ENCODE measurements around the gene PGD.
A peak's percentile ranks its signal among the peaks of the same experiment; 100 is the strongest.

PGD gene

GRCh38 chr1:10388387-10388715, 10.5 kb upstream of the PGD start:
- TF ChIP-seq EZH2 (IDR thresholded peaks at IDR 0.05; ENCODE audit: borderline replicate concordance, low read depth, low read length, severe bottlenecking) = no peak
- TF ChIP-seq, protein P1, sequence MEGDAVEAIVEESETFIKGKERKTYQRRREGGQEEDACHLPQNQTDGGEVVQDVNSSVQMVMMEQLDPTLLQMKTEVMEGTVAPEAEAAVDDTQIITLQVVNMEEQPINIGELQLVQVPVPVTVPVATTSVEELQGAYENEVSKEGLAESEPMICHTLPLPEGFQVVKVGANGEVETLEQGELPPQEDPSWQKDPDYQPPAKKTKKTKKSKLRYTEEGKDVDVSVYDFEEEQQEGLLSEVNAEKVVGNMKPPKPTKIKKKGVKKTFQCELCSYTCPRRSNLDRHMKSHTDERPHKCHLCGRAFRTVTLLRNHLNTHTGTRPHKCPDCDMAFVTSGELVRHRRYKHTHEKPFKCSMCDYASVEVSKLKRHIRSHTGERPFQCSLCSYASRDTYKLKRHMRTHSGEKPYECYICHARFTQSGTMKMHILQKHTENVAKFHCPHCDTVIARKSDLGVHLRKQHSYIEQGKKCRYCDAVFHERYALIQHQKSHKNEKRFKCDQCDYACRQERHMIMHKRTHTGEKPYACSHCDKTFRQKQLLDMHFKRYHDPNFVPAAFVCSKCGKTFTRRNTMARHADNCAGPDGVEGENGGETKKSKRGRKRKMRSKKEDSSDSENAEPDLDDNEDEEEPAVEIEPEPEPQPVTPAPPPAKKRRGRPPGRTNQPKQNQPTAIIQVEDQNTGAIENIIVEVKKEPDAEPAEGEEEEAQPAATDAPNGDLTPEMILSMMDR (IDR thresholded peaks at IDR 0.05; ENCODE audit: borderline replicate concordance, extremely low read depth, low read length, poor library complexity, severe bottlenecking) = no peak
- Histone ChIP-seq H2AFZ (ENCODE audit: low read depth, low read length) (peak overlapping the region; percentile 67), H3K79me2 (ENCODE audit: insufficient read depth, low read length) (no peaks in the 10 kb centered on the region), H3K9me3 (ENCODE audit: insufficient read depth, low read length, severe bottlenecking) (no peaks in the 10 kb centered on the region), H3K4me2 (ENCODE audit: insufficient read depth, low read length) (peak overlapping the region; percentile 66; the same call in 1 of the 2 replicates), H3K27ac (ENCODE audit: low read length) (peak overlapping the region; percentile 72), H3K4me1 (ENCODE audit: insufficient read depth, low read length) (peaks cover 23% of the 10 kb centered on the region), H3K36me3 (ENCODE audit: insufficient read depth, low read length) (no peaks in the 10 kb centered on the region), H4K20me1 (ENCODE audit: insufficient read depth, low read length) (no peaks in the 10 kb centered on the region), H3K4me3 (ENCODE audit: low read depth in 1 of 2, low read length in 2 of 2) (peak overlapping the region in 1 of 2 experiments; percentile 48; a peak in 1 of 4 replicates), H3K27me3 (ENCODE audit: insufficient read depth, low read length, poor library complexity) (no peaks in the 10 kb centered on the region), H3K9ac (ENCODE audit: low read depth, low read length) (peak overlapping the region; percentile 43; the same call in 1 of the 2 replicates)
- DNase-seq (no peak), ATAC-seq (ENCODE audit: insufficient read depth, low read depth) (peak; percentile 53; the same call in 2 of the 3 replicates)

DNA sequence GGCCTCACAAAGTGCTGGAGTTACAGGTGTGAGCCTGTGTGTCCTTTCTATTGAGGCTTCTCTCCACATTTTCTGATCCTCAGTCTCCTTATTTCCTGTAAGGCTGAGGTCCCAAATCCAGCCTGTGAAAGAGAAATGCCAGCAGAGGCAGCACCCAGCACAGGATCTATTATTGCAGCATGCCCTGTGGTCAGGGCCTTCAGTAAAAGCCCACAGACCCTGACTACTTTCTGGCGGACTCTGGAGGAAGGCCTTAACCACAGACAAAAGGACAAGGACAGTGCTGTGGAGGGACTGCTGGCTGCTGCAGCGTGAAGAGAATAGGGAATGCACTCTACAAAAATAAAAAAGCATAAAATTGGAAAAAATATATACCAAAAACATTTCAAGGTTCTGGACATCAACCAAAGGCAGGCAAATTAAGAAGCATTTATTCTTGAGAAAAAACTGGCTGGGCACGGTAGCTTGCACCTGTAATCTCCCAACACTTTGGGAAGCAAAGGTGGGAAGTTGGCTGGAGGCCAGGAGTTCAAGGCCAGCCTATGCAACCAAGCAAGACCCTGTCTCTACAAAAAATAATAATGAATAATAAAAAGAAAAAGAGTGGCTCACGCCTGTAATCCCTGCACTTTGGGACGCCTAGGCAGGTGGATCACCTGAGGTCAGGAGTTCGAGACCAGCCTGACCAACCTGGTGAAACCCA, 9.4 kb upstream of the PGD start:
- Histone ChIP-seq H3K36me3 (ENCODE audit: insufficient read depth, low read length) (no peaks in the 10 kb centered on the region), H3K4me3 (ENCODE audit: low read depth in 1 of 2, low read length in 2 of 2) (no peak overlapping the region), H3K4me1 (ENCODE audit: insufficient read depth, low read length) (peaks cover 23% of the 10 kb centered on the region), H3K27me3 (ENCODE audit: insufficient read depth, low read length, poor library complexity) (no peaks in the 10 kb centered on the region), H2AFZ (ENCODE audit: low read depth, low read length) (no peak overlapping the region), H3K27ac (ENCODE audit: low read length) (no peak overlapping the region), H3K9ac (ENCODE audit: low read depth, low read length) (no peak overlapping the region), H3K9me3 (ENCODE audit: insufficient read depth, low read length, severe bottlenecking) (no peaks in the 10 kb centered on the region), H3K4me2 (ENCODE audit: insufficient read depth, low read length) (no peak overlapping the region), H4K20me1 (ENCODE audit: insufficient read depth, low read length) (no peaks in the 10 kb centered on the region), H3K79me2 (ENCODE audit: insufficient read depth, low read length) (no peaks in the 10 kb centered on the region)
- TF ChIP-seq, protein P1 (IDR thresholded peaks at IDR 0.05; ENCODE audit: borderline replicate concordance, extremely low read depth, low read length, poor library complexity, severe bottlenecking) = no peak
- no peak for TF ChIP-seq EZH2 (IDR thresholded peaks at IDR 0.05; ENCODE audit: borderline replicate concordance, low read depth, low read length, severe bottlenecking)
- DNase-seq (no peak), ATAC-seq (ENCODE audit: insufficient read depth, low read depth) (no peak)

DNA sequence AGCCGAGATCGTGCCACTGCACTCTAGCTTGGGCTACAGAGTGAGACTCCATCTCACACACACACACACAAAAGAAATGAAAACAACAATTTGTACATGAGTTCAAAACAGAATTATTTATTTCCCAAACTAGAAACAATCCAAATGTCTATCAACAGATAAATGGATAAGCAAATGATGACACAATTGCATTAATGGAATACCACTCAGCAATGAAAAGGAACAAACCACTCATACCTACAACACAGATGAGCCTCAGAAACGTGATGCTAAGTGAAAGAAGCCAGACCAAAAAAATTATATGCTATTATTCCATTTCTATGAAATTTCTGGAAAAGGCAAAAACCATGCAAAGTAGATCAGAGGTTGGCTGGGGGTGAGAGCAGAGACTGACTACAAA, 2.0 kb upstream of the PGD start:
- H3K4me1 ChIP-seq (ENCODE audit: insufficient read depth, low read length) = peaks cover 39% of the 10 kb centered on the region
- H3K36me3 ChIP-seq (ENCODE audit: insufficient read depth, low read length) = peaks cover 17% of the 10 kb centered on the region
- no peak overlapping the region for H2AFZ ChIP-seq (ENCODE audit: low read depth, low read length)
- peaks cover 20% of the 10 kb centered on the region for H4K20me1 ChIP-seq (ENCODE audit: insufficient read depth, low read length)
- no peak overlapping the region for H3K4me2 ChIP-seq (ENCODE audit: insufficient read depth, low read length)
- H3K27me3 ChIP-seq (ENCODE audit: insufficient read depth, low read length, poor library complexity) = no peaks in the 10 kb centered on the region
- peaks cover 27% of the 10 kb centered on the region for H3K79me2 ChIP-seq (ENCODE audit: insufficient read depth, low read length)
- no peak for ATAC-seq (ENCODE audit: insufficient read depth, low read depth)
- H3K27ac ChIP-seq (ENCODE audit: low read length) = no peak overlapping the region
- no peak overlapping the region for H3K9ac ChIP-seq (ENCODE audit: low read depth, low read length)
- TF ChIP-seq, protein P1 (IDR thresholded peaks at IDR 0.05; ENCODE audit: borderline replicate concordance, extremely low read depth, low read length, poor library complexity, severe bottlenecking) = no peak
- no peak for TF ChIP-seq EZH2 (IDR thresholded peaks at IDR 0.05; ENCODE audit: borderline replicate concordance, low read depth, low read length, severe bottlenecking)
- no peak for DNase-seq
- no peaks in the 10 kb centered on the region for H3K9me3 ChIP-seq (ENCODE audit: insufficient read depth, low read length, severe bottlenecking)
- H3K4me3 ChIP-seq (ENCODE audit: low read depth in 1 of 2, low read length in 2 of 2) = no peak overlapping the region
